ENCODE data around the gene SGTA.

Gene SGTA

GRCh38 chr19:2810141-2811091, 27.3 kb upstream of the SGTA start:
- no peak for DNase-seq (ENCODE audit: low read depth, low spot score)
- no peak overlapping the region for H3K4me3 ChIP-seq (ENCODE audit: low read length)

- H3K4me3 ChIP-seq (ENCODE audit: low read length): no peak overlapping the region
- no peak for DNase-seq (ENCODE audit: low read depth, low spot score)
Measured at GRCh38 chr19:2809387-2810140, 26.5 kb upstream of the SGTA start.

GRCh38 chr19:2808129-2808941, 25.3 kb upstream of the SGTA start:
- no peak for DNase-seq (ENCODE audit: low read depth, low spot score)
- H3K4me3 ChIP-seq (ENCODE audit: low read length): no peak overlapping the region

- no peak for DNase-seq (ENCODE audit: low read depth, low spot score)
- H3K4me3 ChIP-seq (ENCODE audit: low read length): no peak overlapping the region
Measured at GRCh38 chr19:2807379-2808128, 24.5 kb upstream of the SGTA start.

- no peak for DNase-seq (ENCODE audit: low read depth, low spot score)
- no peak overlapping the region for H3K4me3 ChIP-seq (ENCODE audit: low read length)
Measured at GRCh38 chr19:2806736-2807378, 23.8 kb upstream of the SGTA start.

GRCh38 chr19:2805991-2806649, 23.0 kb upstream of the SGTA start:
- DNase-seq (ENCODE audit: low read depth, low spot score): no peak
- no peak overlapping the region for H3K4me3 ChIP-seq (ENCODE audit: low read length)

- no peak overlapping the region for H3K4me3 ChIP-seq (ENCODE audit: low read length)
- no peak for DNase-seq (ENCODE audit: low read depth, low spot score)
Measured at GRCh38 chr19:2805261-2805900, 22.3 kb upstream of the SGTA start.

- no peak for DNase-seq (ENCODE audit: low read depth, low spot score)
- H3K4me3 ChIP-seq (ENCODE audit: low read length): no peak overlapping the region
Measured at GRCh38 chr19:2804156-2805004, 21.3 kb upstream of the SGTA start.

- no peak for DNase-seq (ENCODE audit: low read depth, low spot score)
- H3K4me3 ChIP-seq (ENCODE audit: low read length): no peak overlapping the region
Measured at GRCh38 chr19:2803486-2804155, 20.5 kb upstream of the SGTA start.

- H3K4me3 ChIP-seq (ENCODE audit: low read length): no peak overlapping the region
- no peak for DNase-seq (ENCODE audit: low read depth, low spot score)
Measured at GRCh38 chr19:2802826-2803225, 19.8 kb upstream of the SGTA start.

GRCh38 chr19:2800506-2800905, 17.4 kb upstream of the SGTA start:
- no peak for DNase-seq (ENCODE audit: low read depth, low spot score)
- no peak overlapping the region for H3K4me3 ChIP-seq (ENCODE audit: low read length)

GRCh38 chr19:2799273-2800020, 16.4 kb upstream of the SGTA start:
- DNase-seq (ENCODE audit: low read depth, low spot score): no peak
- H3K4me3 ChIP-seq (ENCODE audit: low read length): no peak overlapping the region

- DNase-seq (ENCODE audit: low read depth, low spot score): no peak
Measured at GRCh38 chr19:2798733-2799132, 15.7 kb upstream of the SGTA start.

GRCh38 chr19:2798158-2798685, 15.1 kb upstream of the SGTA start:
- no peak for DNase-seq (ENCODE audit: low read depth, low spot score)
- H3K4me3 ChIP-seq (ENCODE audit: low read length): no peak overlapping the region

More at GRCh38 chr19:2798733-2799132, 15.7 kb upstream of the SGTA start:
- no peak overlapping the region for H3K4me3 ChIP-seq (ENCODE audit: low read length)

GRCh38 chr19:2797280-2797679, 14.2 kb upstream of the SGTA start:
- no peak for DNase-seq (ENCODE audit: low read depth, low spot score)
- H3K4me3 ChIP-seq (ENCODE audit: low read length): no peak overlapping the region

All from Jurkat, Clone E6-1 (cell line).